Sigmoid colon (tissue), 4 donors: Measurements from ENCODE around the gene CLDN22.

Experiments
- EP300 ChIP-seq, 4 donors: sonication (generic); formaldehyde crosslinking; IDR thresholded peaks; one replicate each; pipeline ENCODE4 v1.6.1; 2017; ENCODE audit warnings: antibody characterized with exemption in 4 of 4
- POLR2A ChIP-seq, 2 donors: fragments of 450-650 bp; IDR thresholded peaks; one replicate each; pipeline ENCODE4 v1.6.1; 2016; ENCODE audit warnings: antibody characterized with exemption in 2 of 2, mild to moderate bottlenecking in 2 of 2, moderate library complexity in 2 of 2
- POLR2AphosphoS5 ChIP-seq, 4 donors: sonication (generic); formaldehyde crosslinking; IDR thresholded peaks; one replicate each; pipeline ENCODE4 v1.6.1; 2017; ENCODE audit warnings: antibody characterized with exemption in 4 of 4
- TF ChIP-seq, protein P1 (sequence below), 4 experiments: fragments of 450-650 bp in 3 of 4; fragments of 200-600 bp in 1 of 4; IDR thresholded peaks; one replicate each; pipeline ENCODE4 v1.5.1; 2016 to 2019; ENCODE audit warnings: antibody characterized with exemption in 4 of 4, mild to moderate bottlenecking in 3 of 4, moderate library complexity in 2 of 4

DNA sequence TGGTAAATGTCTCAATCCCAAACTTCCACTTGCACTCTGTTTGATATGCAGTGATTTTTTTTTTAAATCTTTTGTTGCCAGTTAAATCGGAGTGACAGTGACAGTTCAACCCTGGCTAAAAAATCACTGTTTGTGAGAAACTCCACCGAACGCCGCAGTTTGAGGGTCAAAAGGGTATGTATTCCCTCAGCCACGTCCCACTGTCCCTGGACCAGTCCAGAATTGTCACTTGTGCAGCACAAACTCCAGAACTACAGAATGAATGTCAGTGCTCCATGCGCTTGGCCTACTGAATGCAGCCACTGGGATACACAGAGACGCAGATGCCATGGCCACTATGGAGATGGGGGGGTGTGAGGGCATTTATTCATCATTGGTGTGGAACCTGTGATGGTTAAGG, 34.2 kb downstream of the CLDN22 start:
- TF ChIP-seq, protein P1, sequence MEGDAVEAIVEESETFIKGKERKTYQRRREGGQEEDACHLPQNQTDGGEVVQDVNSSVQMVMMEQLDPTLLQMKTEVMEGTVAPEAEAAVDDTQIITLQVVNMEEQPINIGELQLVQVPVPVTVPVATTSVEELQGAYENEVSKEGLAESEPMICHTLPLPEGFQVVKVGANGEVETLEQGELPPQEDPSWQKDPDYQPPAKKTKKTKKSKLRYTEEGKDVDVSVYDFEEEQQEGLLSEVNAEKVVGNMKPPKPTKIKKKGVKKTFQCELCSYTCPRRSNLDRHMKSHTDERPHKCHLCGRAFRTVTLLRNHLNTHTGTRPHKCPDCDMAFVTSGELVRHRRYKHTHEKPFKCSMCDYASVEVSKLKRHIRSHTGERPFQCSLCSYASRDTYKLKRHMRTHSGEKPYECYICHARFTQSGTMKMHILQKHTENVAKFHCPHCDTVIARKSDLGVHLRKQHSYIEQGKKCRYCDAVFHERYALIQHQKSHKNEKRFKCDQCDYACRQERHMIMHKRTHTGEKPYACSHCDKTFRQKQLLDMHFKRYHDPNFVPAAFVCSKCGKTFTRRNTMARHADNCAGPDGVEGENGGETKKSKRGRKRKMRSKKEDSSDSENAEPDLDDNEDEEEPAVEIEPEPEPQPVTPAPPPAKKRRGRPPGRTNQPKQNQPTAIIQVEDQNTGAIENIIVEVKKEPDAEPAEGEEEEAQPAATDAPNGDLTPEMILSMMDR (IDR thresholded peaks at IDR 0.05): no peak
- TF ChIP-seq EP300 (IDR thresholded peaks at IDR 0.05) (no peak), POLR2AphosphoS5 (IDR thresholded peaks at IDR 0.05) (no peak), POLR2A (IDR thresholded peaks at IDR 0.05) (no peak)
